GM18909 (cell line): ENCODE data around the gene WIPF2.

Source experiments
- ATAC-seq: cut with Tn5 transposase; IDR thresholded peaks from one replicate; pipeline ENCODE4 v1.9.1; 2021; ENCODE audit warnings: mild to moderate bottlenecking; ENCODE audit not compliant: unreplicated experiment, poor library complexity

WIPF2 gene

GRCh38 chr17:40244255-40244654, 25.2 kb downstream of the WIPF2 start:
- no peak for ATAC-seq

DNA sequence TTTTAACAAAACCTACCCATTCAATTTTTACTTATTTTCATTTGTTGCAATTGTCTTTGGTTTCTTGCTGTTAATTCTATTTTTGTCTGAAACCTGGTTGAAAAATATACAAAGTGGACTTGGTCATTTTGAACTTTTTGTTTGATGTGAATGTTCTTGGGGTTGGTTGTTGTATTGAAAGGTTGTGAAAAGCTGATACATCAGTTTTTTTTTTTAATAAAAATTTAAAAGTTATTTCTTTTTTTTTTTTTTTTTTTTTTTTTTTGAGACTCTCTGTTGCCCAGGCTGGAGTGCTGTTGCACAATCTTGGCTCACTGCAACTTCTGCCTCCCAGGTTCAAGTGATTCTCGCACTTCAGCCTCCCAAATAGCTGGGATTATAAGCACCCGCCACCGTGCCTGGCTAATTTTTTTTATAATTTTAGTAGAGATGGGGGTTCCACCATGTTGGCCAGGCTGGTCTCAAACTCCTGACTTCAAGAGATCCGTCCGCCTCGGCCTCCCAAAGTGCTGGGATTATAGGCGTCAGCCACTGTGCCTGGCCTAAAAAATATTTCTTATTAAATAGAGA, 28.9 kb downstream of the WIPF2 start:
- no peak for ATAC-seq

DNA sequence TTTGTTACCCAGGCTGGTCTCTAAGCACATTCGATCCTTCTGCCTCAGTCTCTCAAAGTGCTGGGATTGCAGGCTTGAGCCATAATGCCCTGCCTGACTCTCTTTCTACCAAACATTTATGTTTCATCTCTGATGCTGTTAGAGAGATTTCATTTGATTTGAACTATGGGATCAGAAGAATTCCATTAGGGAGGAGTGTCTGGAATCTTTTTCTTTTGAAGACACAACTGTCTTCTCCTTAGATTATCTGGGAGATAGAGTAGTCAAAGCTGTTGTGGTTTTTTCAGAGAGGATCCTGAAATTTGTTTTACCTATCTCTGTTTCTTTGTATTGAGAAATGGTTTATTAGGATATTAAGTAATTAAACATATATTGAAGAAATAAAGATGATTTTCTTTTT, 29.4 kb downstream of the WIPF2 start:
- ATAC-seq = no peak

- no peak for ATAC-seq
Measured at GRCh38 chr17:40251576-40251975, 32.5 kb downstream of the WIPF2 start.

DNA sequence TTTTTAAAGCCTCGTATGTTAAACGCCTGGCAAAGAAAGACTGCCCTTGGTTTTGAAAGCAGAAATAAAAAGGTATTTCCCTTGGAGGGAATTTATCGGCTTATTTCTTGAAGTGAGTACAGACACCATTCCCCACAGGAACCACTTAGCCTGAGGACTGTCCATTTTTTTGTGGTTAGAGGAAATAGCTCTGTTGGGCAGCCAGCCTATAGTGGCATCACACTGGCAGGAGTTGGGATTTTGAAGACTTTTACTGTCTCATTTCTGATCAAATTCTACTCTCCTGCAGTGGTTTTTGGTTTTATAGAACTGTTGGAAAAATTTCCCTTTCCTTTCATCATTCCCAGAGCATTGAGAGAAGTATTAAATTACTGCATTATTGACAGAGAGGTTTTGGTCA, 34.5 kb downstream of the WIPF2 start:
- ATAC-seq = no peak

DNA sequence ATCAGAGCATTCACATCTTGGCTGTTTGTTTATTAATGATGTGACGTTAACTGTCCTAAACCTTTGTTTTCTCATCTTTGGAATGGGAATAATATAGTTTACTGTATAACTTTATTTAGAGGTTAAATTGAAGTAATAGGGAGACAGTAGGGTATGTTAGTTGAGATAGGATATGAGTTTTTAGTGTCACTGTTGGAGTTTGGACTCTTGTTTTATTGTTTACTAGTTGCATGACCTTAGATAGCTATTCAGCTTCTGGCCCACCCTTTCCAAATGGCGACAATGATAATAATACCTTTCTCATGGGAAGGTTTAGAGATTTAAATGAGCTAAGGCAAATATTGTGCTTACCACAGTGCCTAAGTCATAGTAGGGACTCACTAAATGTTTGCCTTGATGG, 40.4 kb downstream of the WIPF2 start:
- ATAC-seq = no peak

- no peak for ATAC-seq
Measured at GRCh38 chr17:40260528-40260927, 41.4 kb downstream of the WIPF2 start.

- no peak for ATAC-seq
Measured at GRCh38 chr17:40264458-40265185, 45.5 kb downstream of the WIPF2 start.

GRCh38 chr17:40265337-40265736, 46.2 kb downstream of the WIPF2 start:
- ATAC-seq = no peak

DNA sequence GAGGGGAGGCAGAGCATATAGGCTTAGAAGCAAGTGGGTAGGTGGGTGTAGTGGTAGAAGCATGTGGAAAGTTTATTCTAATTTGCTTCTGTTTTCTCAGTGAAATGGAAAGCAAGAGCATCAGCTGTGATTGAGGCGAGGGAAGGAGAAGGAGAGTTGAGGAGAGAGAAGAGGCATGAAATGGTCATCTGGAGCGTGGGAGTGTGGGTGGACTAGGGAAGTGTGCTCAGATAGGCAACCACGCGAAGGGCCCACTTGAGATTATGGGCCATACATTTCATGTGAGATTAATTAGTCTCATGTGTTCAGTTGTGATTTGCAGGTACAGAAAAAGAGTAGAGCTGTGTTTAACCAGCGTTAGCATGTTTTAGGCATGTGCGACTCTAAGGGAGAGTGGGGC, 47.8 kb downstream of the WIPF2 start:
- no peak for ATAC-seq

DNA sequence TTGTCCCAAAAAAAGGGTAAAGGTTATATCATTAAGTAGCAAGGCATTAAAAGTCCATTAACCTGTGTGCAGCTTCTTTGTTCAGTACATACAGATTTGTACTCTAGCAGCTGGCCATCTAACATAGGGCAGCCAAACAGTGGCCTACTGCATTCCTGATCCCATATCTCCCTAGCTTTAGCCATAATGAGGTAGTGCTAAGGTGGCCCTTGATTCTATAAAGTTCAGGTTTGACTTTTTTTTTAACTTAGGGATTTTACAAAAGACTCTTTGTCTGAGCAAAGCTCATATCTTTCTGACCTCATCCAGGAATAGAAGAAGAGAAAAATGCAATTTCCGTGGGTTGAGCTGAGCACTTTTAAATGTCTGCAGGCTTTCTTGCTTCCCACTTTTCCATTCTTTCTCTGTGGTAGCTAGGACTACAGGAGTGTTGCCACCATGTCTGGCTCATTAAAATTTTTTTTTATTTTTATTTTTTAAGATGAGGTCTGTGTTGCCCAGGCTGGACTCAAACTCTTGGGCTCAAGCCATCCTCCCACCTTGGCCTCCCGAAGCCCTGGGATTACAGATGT, 49.1 kb downstream of the WIPF2 start:
- ATAC-seq = no peak

- no peak for ATAC-seq
Measured at GRCh38 chr17:40278414-40278813, 59.3 kb downstream of the WIPF2 start.

DNA sequence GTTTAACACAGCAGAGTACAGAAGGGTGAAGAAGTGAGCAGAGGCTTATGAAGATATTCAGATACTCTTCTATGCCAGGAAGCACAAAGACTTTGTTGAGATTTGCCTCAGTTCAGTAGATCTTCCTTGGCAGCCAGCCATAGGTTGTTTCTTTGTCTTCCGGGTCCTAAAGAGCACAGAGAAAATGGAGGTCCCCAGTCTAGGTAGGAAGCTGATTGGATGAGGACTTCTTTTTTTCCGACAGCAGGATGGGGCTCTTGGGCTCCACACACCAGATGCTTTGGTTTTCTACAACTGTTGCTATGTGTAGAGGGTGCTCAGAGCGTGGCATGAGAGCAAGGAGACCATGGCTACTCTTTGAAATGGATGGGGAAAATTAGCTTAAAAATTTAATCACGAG, 60.3 kb downstream of the WIPF2 start:
- ATAC-seq = no peak

DNA sequence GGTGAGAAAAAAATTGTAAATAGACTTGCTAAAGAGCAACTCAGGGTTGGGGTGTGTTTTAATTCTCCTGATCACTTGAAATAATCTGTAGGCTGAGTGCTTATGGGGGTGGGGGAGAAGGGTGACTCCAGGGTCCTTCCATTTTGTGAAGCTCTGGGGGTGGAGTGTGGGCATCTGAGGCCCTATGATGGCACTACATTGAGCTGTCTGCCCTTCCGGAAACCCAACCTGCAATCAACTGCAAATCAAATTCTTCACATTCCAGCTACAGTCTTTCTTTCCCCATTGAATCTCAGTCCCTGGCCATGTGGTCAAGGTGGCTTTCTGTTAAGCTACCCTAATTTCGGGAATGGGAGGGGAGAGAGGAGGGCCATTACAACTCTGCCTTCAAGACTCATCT, 62.6 kb downstream of the WIPF2 start:
- ATAC-seq = no peak

DNA sequence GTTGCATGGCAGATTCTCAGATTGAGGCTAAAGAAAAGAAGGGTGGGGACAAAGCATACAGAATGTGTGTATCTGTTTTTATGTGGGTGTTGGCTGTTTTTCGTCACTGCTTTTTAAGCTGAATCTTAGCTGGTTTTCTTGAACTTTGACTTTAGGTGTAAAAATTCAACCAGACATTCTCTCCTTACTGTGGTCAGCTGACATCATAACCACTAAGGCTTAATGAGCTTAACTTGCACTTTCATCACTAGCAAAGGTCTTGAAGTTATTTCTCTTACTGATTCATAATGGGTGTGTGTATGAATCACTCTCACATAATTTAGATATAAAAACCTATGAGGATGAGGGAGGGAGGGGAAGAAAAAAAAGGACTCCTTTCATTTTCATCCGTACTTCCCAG, 64.6 kb downstream of the WIPF2 start:
- no peak for ATAC-seq

DNA sequence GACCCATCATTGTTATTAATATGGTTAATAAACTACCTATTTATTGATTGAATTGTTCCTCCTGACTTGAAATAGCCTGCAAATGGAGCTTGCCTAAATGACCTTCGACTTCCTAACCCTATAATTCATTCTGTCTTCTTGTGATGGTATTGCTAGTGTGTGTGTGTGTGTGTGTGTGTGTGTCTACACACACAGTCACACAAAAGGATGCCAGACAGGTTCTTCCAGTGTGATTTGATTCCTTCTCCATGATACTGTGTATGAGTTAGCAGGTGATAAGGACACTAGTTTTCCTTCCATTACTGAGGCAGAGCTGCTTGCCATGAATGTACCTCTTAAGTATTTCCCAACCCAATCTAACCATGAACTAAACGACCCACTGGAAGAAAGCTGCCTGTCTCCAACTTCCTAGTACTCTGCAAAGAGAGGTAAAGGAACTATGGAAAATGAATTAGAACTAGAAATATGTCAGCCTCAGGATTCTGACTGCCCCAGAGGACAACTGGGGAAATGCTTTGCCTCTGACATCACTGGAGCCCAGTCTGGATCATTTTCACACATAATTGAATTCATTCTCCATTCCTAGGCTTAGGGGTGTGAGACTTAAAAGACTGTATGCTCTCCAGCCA, 65.1 kb downstream of the WIPF2 start:
- no peak for ATAC-seq

GRCh38 chr17:40286473-40286872, 67.4 kb downstream of the WIPF2 start:
- no peak for ATAC-seq

DNA sequence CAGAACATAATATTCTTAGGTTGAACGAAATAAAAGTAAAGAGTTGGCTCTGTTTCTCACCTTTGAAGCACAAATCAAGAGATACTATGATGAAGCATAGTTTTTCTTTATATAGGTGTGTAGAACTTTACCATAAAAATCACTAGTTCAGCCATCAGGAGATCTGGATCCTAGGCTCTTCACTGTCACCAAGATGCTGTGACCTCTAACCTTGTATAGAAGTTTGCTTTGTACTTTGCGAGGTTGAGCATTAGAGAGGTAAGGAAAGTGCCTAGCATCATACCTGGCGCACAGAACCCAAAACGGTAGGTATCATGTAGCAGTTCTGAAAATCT, 68.0 kb downstream of the WIPF2 start:
- ATAC-seq = no peak

GRCh38 chr17:40287494-40288369, 68.6 kb downstream of the WIPF2 start, which contains the start of gene CDC6:
Gene CDC6, plus strand, starts transcription at chr17:40287879. Its CDS starts 1,542 bp downstream, at chr17:40289421.
- ATAC-seq = peak; percentile 94

DNA sequence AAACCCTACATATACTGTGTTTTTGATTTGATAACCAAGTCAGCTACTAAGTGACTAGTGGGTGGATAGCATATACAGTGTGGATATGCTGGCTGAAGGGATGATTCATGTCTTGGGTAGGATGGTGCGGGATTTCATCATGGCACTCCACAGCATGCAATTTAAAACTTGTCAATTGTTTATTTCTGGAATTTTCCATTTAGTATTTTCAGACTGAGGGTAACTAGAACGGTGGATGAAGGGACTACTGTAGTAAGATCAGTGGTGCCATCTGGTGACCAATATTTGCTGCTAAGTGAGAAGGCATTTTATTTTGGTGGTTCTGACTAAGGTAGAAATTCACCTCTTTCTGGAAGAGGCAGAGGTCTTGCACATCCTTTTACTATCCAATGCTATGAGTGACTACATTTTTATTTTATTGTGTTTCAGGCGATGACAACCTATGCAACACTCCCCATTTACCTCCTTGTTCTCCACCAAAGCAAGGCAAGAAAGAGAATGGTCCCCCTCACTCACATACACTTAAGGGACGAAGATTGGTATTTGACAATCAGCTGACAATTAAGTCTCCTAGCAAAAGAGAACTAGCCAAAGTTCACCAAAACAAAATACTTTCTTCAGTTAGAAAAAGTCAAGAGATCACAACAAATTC, 71.7 kb downstream of the WIPF2 start:
- ATAC-seq = no peak
